SKM-1 treated with dmso at 0.1 percent for 144 hours (cell line): ENCODE data around the gene CUTA.
"Not testable (repeated sequence)": the region's sequence is repeated elsewhere in the genome, so short reads cannot be mapped to it uniquely, and the experiment has no call there.

Experiments used
- DNase-seq: peaks from one replicate; lab custom pipeline; 2025; ENCODE audit not compliant: unreplicated experiment; lab: John Stamatoyannopoulos, UW

The CUTA gene

GRCh38 chr6:33373960-33374910, 43.7 kb downstream of the CUTA start:
- no peak for DNase-seq

- DNase-seq = no peak
Observed at GRCh38 chr6:33372526-33373123, 45.3 kb downstream of the CUTA start.

- DNase-seq = not testable (repeated sequence)
Observed at GRCh38 chr6:33371901-33372300, 46.0 kb downstream of the CUTA start.

GRCh38 chr6:33367715-33368025, 50.2 kb downstream of the CUTA start:
- DNase-seq = not testable (repeated sequence)

GRCh38 chr6:33367009-33367714, 50.7 kb downstream of the CUTA start:
- no peak for DNase-seq
